Measurements from ENCODE around the gene ORC6.

DNA sequence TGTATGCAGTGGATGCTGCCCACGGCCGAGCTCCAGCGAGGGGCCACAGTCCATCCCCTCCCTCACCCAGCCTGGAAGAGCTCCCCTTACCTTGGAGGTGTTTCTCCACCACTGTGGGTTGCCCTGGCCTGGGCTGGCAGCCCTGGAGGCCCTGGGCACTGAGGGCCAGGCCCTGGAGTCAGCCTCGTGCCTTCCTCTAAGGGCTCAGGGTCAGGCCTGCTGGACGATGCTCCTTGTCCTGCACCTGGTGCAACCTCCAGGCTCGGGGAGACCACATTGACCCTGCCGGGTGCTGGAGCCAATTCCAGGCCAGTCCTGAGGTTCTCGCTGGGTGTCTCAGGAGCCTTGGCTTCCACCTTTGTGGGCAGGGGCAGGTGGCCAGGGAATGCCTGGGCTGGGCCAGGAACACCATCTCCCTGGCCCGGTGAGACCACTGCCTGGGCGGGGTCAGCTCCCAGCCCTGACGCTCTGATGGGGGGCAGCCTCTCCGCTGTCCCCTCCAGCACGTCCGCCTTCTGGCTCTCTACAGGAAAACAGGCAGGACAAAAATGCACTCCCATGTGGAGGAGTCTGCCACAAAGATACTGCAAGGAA is 48.3 kb downstream of the ORC6 start:
- TF ChIP-seq POLR2AphosphoS5 (IDR thresholded peaks at IDR 0.05; ENCODE audit: low read depth, low read length) (no peak), SIN3A (IDR thresholded peaks at IDR 0.05; ENCODE audit: borderline replicate concordance, insufficient read depth, low read length) (no peak), TAF1 (IDR thresholded peaks at IDR 0.05; ENCODE audit: borderline replicate concordance, insufficient read depth, low read length) (no peak), REST (IDR thresholded peaks at IDR 0.05; ENCODE audit: insufficient read depth in 1 of 2, low read depth in 2 of 2, low read length in 2 of 2) (no peak), FOXP2 (optimal IDR thresholded peaks at IDR 0.05; ENCODE audit: borderline replicate concordance, extremely low read depth, extremely low read length, insufficient read depth) (no peak)
